Dendritic cell treated with granulocyte-macrophage colony-stimulating factor and Interleukin-4, amounts not matched to agents 40 ng/mL and 50 ng/mL, for 4 days (primary cell): ENCODE data around the gene TSHZ3.

Experiments used
- H3K27ac Mint-ChIP-seq: one replicate; pipeline ENCODE4 v1.8.0; 2022; ENCODE audit warnings: mild to moderate bottlenecking, mixed read lengths
- H3K27me3 Mint-ChIP-seq: one replicate; pipeline ENCODE4 v1.8.0; 2022; ENCODE audit warnings: mild to moderate bottlenecking, mixed read lengths
- H3K36me3 Mint-ChIP-seq: one replicate; pipeline ENCODE4 v1.8.0; 2022; ENCODE audit warnings: low read depth, mixed read lengths
- H3K4me1 Mint-ChIP-seq: one replicate; pipeline ENCODE4 v1.8.0; 2022; ENCODE audit warnings: low read depth, mixed read lengths
- H3K4me3 Mint-ChIP-seq: one replicate; pipeline ENCODE4 v1.8.0; 2022; ENCODE audit warnings: mild to moderate bottlenecking, moderate library complexity, mixed read lengths
- H3K9me3 Mint-ChIP-seq: one replicate; pipeline ENCODE4 v1.8.0; 2022; ENCODE audit warnings: mixed read lengths
- intact Hi-C: fragments of 100-400 bp; cut with micrococcal nuclease; formaldehyde crosslinking; loops from one replicate; pipeline ENCODE4 v1.15.0; 2022

TSHZ3 gene

DNA sequence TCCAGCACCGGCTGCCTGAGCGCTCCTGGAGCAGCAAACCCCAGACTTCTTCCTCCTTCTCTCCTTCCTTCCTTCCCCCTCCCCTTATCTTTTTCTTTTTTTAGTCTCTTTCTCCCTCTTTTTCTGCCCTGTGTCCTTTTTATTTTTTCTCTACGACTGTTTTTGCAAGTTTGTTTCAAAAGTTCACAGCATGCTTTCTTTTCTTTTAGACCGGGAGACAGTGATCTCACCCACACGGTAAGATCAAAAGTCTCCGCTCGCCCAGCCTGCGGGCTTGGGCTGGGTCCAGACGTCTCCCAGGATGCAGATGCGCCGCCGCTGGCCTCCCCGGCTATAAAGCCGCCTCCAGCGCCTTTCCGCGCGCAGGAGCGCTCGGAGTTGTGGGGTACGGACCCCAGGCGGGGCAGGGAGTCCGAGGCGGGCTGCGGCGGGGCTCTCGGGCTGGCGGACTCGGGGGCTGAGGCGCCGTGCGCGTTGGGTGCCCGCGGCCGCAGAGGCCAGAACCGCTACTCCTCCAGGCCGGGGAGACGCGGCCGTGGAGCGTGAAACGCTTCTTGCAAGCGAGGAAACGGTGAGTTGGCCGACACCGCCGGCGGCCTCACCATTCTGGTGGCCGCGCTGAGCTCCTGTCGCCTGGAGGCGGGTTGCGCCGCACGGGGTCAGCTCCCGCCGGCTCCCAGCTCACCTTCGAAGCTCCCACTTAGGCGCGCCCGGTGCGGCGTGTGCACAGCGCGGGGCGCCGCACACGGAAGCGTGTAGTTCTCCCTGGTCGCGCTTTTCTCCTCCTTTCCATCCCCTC is 2.0 kb upstream of the TSHZ3 start:
- intact Hi-C loops, result loop anchor here (10.0 kb wide), 3 partner anchors 126 to 1224 kb away; no protein-coding TSS in a partner anchor

DNA sequence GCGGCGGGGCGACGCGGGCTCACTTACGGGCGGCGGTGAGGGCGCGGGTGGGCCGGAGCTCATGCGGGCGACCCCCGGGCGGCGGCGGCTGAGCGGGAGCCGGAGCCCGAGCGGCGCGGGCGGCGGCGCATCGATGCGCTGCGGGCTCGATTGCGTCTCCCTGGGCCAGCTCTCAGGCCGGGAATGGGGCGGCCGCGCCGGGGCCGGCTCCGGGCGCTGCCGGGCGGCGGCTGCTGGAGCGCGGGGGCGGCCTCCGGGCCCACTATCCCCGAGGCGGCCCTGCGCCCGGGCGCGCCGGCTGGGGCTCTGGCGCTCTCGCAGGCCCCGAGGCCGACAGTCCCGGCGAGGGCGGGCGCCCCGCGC is 1.4 kb upstream of the TSHZ3 start:
- Mint-ChIP-seq H3K9me3 (no peaks in the 10 kb centered on the region), H3K4me1 (peaks cover 60% of the 10 kb centered on the region), H3K27me3 (peaks cover 64% of the 10 kb centered on the region), H3K4me3 (peak overlapping the region; percentile 91), H3K36me3 (peaks cover 19% of the 10 kb centered on the region), H3K27ac (peak overlapping the region; percentile 75)
- intact Hi-C loops, result loop anchor here (10.0 kb wide), 3 partner anchors 126 to 1224 kb away; no protein-coding TSS in a partner anchor

More for the DNA sequence above, 2.0 kb upstream of the TSHZ3 start:
- H3K27me3 Mint-ChIP-seq, result peaks cover 70% of the 10 kb centered on the region
- H3K4me1 Mint-ChIP-seq, result peaks cover 62% of the 10 kb centered on the region
- H3K4me3 Mint-ChIP-seq, result peak overlapping the region; percentile 91
- H3K9me3 Mint-ChIP-seq, result no peaks in the 10 kb centered on the region
- peaks cover 19% of the 10 kb centered on the region for H3K36me3 Mint-ChIP-seq
- peak overlapping the region; percentile 75 for H3K27ac Mint-ChIP-seq

DNA sequence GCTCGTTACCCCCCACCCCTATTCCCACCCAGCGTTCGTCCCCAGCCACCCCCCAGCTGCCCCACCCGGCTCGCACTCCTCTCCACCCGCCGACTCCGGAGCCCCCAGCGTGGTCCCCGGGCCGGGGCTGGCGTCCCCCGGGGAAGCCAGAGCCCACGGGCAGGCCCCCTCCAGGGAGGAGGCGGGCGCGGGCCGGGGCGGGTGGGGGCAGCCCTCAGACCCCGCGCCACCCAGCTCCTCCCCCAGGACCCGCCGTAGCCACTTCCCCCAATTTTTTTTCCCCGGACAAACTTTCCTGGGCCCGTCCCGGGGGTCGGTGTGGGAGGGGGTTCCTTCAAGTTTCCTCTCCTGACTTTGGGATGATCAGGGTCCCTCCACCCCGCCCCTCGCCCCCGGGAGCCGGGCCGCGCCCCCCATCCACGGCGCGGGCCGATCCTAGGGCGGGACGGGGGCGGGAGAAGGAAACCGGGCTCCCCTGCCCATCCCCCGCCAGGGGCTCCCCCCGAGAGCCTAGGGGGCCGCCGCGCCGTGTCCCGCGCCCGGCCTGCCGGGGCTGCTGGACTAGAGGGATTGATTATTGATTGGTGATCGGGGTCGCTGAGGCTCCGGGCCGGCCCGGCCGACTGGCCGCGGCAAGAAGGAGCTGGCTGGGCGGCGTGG is 927 bp upstream of the TSHZ3 start:
- Mint-ChIP-seq H3K36me3 (peaks cover 21% of the 10 kb centered on the region), H3K9me3 (no peaks in the 10 kb centered on the region), H3K4me1 (peaks cover 57% of the 10 kb centered on the region), H3K4me3 (peak overlapping the region; percentile 91), H3K27ac (peak overlapping the region; percentile 75), H3K27me3 (peaks cover 59% of the 10 kb centered on the region)
- intact Hi-C loops, result loop anchor here (10.0 kb wide), 3 partner anchors 125 to 1225 kb away; no protein-coding TSS in a partner anchor

DNA sequence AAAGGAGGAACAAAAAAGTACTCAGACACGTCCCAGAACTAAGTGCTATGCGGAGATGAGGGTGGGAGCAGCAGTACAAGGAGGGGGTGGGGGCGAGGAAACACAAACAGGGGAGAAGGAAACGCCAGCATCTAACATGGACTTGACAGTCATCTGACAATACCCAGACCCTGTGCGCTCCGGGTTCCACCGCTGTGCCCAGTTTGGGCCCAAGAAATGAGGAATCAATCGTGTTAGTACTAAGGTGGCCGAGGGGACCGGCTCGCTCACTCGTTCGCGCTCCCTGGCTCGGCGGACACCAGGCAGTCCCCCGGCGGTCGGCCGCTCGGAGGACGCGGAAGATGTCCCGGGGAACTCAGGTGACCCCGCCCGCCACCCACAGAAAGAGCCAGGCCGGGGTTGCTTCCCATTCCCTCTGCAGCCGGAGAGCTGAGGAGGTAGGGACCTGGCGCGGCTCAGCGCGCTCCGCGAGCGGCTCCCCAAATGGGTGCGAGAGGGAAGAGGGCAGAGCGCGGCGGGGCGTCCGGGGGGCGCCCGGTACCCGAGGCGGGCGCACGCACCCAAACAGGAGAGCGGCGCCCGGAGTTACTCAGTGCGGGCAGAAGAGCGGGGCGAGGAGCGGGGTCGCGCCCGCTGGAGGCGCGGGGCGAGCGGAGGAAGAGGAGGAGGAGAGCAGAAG is 616 bp downstream of the TSHZ3 start:
- intact Hi-C loops, result loop anchor here (5.0 kb wide), 1 partner anchor 36 kb away; no protein-coding TSS in a partner anchor
- H3K27me3 Mint-ChIP-seq, result peaks cover 43% of the 10 kb centered on the region
- peak overlapping the region; percentile 64 for H3K27ac Mint-ChIP-seq
- peaks cover 45% of the 10 kb centered on the region for H3K4me1 Mint-ChIP-seq
- no peaks in the 10 kb centered on the region for H3K9me3 Mint-ChIP-seq
- peaks cover 27% of the 10 kb centered on the region for H3K36me3 Mint-ChIP-seq
- H3K4me3 Mint-ChIP-seq, result peak overlapping the region; percentile 91

DNA sequence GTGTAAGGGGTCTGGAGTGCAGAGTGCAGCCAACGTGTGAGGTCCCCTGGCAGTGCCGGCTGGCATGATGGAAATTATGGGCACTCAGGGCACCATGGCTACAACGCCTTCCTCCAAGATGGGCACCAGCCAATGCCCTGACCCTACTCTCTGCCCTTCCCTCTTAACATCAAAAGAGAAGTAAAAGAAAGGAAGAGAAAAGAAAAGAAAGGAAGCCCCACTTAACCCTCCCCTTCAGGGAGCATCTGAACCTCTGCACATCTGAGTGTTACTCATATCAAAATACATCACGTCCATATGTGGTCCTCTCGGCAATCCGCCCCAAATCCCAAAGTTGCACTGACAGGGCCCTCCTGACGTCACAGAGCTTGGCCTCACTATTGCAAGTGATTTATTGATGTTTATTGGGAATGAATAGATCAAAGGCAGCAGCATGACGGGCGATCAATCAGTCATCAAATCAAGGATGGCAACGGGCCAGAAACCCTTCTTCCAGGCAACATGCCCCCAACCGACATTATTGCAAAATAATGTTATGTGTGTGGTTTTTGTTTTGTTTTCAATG is 1.3 kb downstream of the TSHZ3 start:
- H3K27me3 Mint-ChIP-seq, result peaks cover 36% of the 10 kb centered on the region
- no peaks in the 10 kb centered on the region for H3K9me3 Mint-ChIP-seq
- H3K4me1 Mint-ChIP-seq, result peaks cover 38% of the 10 kb centered on the region
- H3K27ac Mint-ChIP-seq, result peak overlapping the region; percentile 64
- peaks cover 30% of the 10 kb centered on the region for H3K36me3 Mint-ChIP-seq
- intact Hi-C loops, result loop anchor here (5.0 kb wide), 1 partner anchor 36 kb away; no protein-coding TSS in a partner anchor
- H3K4me3 Mint-ChIP-seq, result peak overlapping the region; percentile 91

DNA sequence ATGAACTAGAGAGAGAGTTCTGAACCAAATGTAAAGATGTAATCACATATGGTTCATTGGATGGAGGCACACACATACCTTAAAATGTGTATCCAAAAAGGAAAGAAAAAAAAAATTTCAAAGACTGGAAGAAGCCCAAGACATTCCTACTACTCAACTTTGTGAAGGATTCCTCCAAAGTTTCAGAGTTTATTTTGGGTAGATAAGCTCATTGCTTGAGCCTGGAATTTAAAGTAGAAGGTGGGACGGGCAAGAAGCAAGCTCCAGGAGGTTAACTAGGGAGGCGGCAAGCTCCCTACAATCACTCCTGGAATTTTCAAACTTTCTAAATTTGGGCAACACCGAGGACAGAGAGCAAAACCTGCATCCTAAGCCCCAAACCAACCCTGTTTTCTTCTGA is 1.9 kb downstream of the TSHZ3 start:
- no peak overlapping the region for H3K27ac Mint-ChIP-seq
- peaks cover 32% of the 10 kb centered on the region for H3K36me3 Mint-ChIP-seq
- peaks cover 32% of the 10 kb centered on the region for H3K4me1 Mint-ChIP-seq
- peaks cover 31% of the 10 kb centered on the region for H3K27me3 Mint-ChIP-seq
- intact Hi-C loops, result loop anchor here (5.0 kb wide), 1 partner anchor 35 kb away; no protein-coding TSS in a partner anchor
- H3K9me3 Mint-ChIP-seq, result no peaks in the 10 kb centered on the region
- no peak overlapping the region for H3K4me3 Mint-ChIP-seq

DNA sequence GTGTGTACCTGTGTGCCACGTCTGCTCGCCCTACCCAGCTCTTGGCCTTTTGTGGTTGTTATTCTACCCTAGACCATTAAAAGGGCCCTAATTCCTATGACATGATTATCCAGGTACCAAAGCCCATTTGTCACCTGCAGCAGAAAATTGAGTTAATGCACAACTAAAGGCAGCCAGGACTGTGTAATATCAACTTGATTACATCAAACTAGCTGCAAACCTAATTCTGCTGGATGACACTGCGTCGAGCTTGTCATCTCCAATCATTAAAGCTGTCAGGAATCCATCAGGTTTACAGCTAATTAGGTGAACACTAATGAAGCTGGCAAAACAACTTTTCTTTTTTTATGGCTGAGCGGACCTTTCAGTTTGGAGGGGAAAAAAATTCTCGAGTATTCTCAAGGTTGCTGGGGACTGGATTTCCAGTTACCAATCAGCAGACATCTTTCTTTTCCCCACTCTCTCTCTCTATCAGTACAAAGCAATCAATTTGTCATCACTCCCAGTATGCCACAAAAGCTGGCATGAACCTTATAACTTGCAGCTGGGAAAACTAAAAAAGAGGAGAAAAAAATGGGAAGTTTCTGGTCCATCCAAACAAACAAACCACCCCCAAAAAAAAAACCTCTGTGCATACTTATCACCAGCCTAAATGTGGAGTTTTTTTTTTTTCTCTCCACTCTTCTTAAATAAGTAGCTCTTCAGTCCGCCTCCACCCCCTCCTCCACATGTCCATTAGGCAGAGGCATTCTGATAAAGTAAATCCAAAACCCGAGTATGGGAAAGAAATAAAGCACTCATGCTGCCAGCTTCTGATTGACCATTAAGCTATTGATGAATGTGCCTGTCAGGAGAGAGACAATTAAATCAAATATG is 2.8 kb downstream of the TSHZ3 start:
- intact Hi-C loops, result loop anchor here (5.0 kb wide), 1 partner anchor 34 kb away; no protein-coding TSS in a partner anchor
- Mint-ChIP-seq H3K27ac (no peak overlapping the region), H3K36me3 (peaks cover 32% of the 10 kb centered on the region), H3K27me3 (peaks cover 21% of the 10 kb centered on the region), H3K4me1 (peaks cover 27% of the 10 kb centered on the region), H3K4me3 (no peak overlapping the region), H3K9me3 (no peaks in the 10 kb centered on the region)

DNA sequence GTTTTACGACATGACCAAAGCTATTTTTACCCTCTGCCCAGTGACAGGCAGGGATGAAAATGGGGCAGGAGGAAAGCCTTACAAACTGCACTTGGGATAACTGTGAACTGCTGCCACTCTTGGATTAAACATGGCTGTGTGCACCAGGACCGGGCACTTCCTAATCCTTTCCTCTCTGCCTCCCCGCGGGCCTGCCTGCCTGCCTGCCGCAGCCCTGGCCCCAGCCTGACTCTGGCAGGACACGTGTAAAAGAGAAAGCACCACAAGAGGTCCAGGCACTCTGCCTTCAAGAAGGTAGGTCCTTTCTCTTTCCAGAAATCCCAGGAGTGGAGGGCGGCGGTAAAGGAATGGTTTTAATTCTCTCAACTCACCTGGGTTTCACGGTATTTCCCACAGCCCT is 4.8 kb downstream of the TSHZ3 start:
- Mint-ChIP-seq H3K4me1 (peaks cover 40% of the 10 kb centered on the region), H3K4me3 (no peak overlapping the region), H3K36me3 (peaks cover 26% of the 10 kb centered on the region), H3K9me3 (no peaks in the 10 kb centered on the region), H3K27me3 (peaks cover 20% of the 10 kb centered on the region), H3K27ac (no peak overlapping the region)
- intact Hi-C loops, result no loop called here

DNA sequence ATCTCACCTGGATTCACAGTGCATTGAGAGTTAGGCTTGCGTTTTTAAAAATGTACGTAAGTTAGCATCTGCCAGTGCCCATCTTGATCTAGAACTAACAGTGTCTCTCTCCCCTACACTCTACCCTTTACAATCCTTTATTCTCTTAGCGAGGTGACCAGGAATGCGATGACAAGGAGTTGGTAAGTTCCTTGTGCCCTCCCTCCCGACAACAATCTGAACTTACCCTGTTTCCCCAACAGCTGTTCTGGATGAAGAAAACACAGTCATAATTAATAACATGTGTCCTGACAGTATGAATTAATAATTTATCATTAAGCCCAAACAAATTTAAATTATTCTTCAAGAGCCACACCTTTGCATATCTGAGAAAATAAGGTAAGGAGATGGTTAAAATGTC is 6.3 kb downstream of the TSHZ3 start:
- H3K27me3 Mint-ChIP-seq, result peaks cover 15% of the 10 kb centered on the region
- intact Hi-C loops, result no loop called here
- peaks cover 43% of the 10 kb centered on the region for H3K4me1 Mint-ChIP-seq
- peaks cover 28% of the 10 kb centered on the region for H3K36me3 Mint-ChIP-seq
- H3K27ac Mint-ChIP-seq, result no peak overlapping the region
- no peak overlapping the region for H3K4me3 Mint-ChIP-seq
- H3K9me3 Mint-ChIP-seq, result no peaks in the 10 kb centered on the region

DNA sequence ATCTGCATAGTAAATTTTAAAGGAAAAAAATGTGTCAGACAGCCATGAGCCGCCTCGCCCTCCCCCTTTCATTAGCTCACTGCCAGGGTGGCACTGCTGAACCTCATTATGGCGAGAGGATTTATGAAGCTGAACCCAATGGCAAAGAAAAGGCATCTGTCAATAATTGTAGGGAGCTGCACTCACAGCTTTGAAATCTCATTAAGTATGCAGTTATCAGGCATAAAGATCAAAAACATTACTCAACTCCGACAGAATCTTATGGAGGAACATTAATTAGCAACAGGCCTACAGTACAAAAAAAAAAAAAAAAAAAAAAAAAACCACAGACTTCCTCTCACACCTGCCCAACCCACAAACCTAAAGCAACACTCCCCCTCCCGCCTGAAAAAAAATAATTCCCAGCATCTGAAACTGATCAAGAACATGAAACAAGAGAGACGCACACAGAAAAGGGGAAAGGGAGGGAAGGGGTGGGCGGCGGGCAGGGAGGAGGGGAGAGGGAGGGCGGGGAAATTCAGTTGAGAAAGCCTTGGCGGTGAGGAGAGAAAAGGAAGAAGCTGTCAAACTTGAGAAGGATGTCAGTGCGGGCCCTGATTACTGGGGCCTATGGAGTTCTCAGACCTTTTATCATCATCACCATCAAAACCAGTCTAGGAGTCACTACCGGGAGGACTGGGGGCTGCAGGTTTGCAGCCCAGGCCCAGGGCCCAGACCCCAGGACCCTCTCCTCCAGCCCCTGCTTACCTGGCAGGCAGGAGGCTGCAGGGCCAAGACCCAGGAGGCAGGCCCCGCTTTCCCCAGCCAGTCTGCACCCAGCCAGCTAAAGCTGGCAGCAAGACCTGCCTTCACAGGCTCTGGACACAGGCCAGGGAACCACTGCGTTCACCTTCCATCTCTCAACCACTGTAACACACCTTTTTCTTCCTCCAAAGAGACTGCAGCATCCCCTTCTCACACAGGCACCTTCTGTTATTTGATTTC is 8.9 kb downstream of the TSHZ3 start:
- Mint-ChIP-seq H3K27ac (no peak overlapping the region), H3K4me3 (peak overlapping the region; percentile 28), H3K9me3 (no peaks in the 10 kb centered on the region), H3K4me1 (peaks cover 39% of the 10 kb centered on the region), H3K36me3 (peaks cover 46% of the 10 kb centered on the region), H3K27me3 (peaks cover 7% of the 10 kb centered on the region)
- intact Hi-C loops, result no loop called here

DNA sequence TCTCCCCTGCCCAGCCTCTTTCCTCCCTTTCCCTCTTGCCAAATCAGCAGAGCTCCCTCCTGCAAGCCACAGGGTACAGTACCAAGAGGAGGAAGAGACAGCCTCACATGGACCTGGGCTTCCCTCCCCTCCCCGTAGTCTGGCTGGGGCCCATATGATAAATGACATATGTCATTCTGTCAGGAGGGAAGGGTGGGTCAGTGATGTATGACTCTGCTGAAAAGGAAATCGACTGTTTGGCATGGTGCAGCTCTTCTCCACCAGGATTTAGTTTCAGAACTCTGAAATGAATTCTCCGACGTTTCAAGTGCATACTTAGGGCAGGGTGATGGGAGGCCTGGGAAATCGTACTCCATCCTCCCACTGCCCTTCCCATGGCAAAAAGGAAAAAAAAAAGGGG is 9.8 kb downstream of the TSHZ3 start:
- no peak overlapping the region for H3K4me3 Mint-ChIP-seq
- intact Hi-C loops, result no loop called here
- H3K9me3 Mint-ChIP-seq, result no peaks in the 10 kb centered on the region
- H3K27ac Mint-ChIP-seq, result no peak overlapping the region
- peaks cover 39% of the 10 kb centered on the region for H3K4me1 Mint-ChIP-seq
- peaks cover 40% of the 10 kb centered on the region for H3K36me3 Mint-ChIP-seq
- H3K27me3 Mint-ChIP-seq, result peaks cover 7% of the 10 kb centered on the region
